ENCODE measurements around the gene TBC1D22A. TPM values are rescaled to one million over a fixed set of nuclear protein-coding genes. Genes with fewer than 3 reads are reported as not detected.

Gene TBC1D22A
- total RNA-seq, 1 donor from 2014 or later, result 18.9 TPM

DNA sequence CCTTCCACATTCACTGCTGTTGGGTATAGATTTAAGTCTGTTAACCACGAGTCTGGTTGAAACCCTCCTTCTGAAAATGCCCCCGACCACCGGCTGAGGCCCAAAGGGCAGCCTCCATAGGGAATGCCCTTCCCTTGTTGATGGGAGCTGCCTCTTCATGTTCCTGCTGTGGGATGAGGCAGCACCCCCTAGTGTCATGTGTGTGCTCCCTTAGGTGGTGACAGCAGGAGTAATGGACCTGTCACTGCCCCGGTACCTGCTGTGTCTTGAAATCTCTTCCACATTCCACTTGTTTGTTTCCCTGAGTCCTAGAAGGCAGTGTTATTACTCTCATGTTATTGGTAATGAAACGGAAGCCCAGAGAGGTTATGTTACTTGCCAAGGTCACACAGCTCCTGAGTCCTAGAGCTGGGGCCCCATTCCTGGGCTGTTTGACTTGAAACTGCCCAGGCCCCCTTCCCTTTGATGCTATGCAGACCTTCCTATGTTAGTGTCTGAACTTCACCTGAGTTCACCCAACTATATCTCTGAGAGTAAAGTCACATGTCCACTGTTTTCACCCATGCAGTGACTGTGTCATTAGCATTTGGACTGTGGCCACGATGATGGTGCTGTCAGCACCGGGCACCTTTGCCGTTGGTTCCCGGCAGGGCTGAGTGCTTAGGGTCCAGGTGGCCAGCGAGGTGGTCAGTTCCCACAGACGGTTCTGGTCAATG, 234.3 kb downstream of the TBC1D22A start:
- peaks cover 11% of the 10 kb centered on the region for H3K36me3 Mint-ChIP-seq (ENCODE audit: low read depth)
- no peak overlapping the region for H3K27ac Mint-ChIP-seq (ENCODE audit: unreplicated experiment)
- H3K4me1 Mint-ChIP-seq (ENCODE audit: low read depth), result peaks cover 10% of the 10 kb centered on the region
- H3K27me3 Mint-ChIP-seq (ENCODE audit: low read depth), result no peaks in the 10 kb centered on the region
- peak; percentile 47 for TF ChIP-seq CTCF (IDR thresholded peaks at IDR 0.05)
- no peak for DNase-seq (ENCODE audit: low spot score)
- H3K9me3 Mint-ChIP-seq (ENCODE audit: low read depth), result no peaks in the 10 kb centered on the region
- no peak overlapping the region for H3K4me3 Mint-ChIP-seq (ENCODE audit: unreplicated experiment)

DNA sequence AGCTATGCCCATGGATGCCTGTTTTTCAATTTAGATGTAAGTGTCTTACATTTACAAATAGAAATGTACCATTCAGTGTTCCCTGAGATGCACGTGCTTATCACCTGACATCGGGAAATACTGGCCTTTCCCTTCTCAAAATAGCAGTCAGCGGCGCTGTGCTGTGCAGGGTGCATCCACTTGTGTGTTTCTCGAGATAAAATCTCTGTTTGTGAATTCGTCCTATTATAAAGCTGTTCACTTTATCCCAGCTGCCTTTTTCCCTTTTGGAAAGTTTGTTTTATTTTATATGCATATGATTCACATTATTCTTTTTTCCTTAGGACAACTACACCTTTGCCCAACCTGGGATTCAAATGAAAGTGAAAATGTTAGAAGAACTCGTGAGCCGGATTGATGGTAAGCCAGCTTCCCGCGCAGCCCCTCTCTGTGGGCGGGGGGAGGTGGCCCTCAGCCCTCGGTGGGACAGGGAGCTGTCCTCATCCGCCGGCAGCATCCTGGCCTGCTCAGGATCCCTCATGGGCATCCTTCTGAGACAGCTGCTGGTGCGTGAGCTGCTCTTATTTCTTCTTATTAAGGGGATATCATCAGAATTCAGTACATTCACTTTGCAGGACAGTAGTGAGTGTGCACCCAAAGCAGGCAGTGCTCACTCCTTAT, 235.0 kb downstream of the TBC1D22A start:
- no peak for TF ChIP-seq CTCF (IDR thresholded peaks at IDR 0.05)
- peaks cover 10% of the 10 kb centered on the region for H3K4me1 Mint-ChIP-seq (ENCODE audit: low read depth)
- H3K27me3 Mint-ChIP-seq (ENCODE audit: low read depth), result no peaks in the 10 kb centered on the region
- no peak overlapping the region for H3K27ac Mint-ChIP-seq (ENCODE audit: unreplicated experiment)
- H3K4me3 Mint-ChIP-seq (ENCODE audit: unreplicated experiment), result no peak overlapping the region
- no peaks in the 10 kb centered on the region for H3K9me3 Mint-ChIP-seq (ENCODE audit: low read depth)
- H3K36me3 Mint-ChIP-seq (ENCODE audit: low read depth), result peaks cover 11% of the 10 kb centered on the region
- DNase-seq (ENCODE audit: low spot score), result no peak

DNA sequence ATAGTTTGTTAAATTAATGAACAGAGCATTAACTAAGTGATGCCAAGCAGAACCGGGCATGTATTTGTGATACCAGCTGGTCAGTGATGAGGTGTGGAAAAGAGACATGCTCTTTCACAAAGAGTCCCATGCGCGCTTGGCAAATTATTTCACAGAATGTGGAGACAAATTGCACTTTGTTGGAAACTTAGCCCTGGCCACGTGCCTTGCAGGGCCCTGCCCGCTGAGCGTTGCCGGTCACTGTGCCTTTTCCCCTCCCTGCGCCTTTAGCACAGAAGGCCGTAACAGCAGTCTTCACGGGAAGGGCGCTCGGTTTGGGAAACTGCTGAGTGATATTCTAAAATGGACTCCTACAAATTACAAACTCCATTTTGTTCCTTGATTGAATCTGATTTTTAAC, 235.9 kb downstream of the TBC1D22A start:
- H3K9me3 Mint-ChIP-seq (ENCODE audit: low read depth), result no peaks in the 10 kb centered on the region
- H3K36me3 Mint-ChIP-seq (ENCODE audit: low read depth), result peaks cover 11% of the 10 kb centered on the region
- no peak for TF ChIP-seq CTCF (IDR thresholded peaks at IDR 0.05)
- H3K27me3 Mint-ChIP-seq (ENCODE audit: low read depth), result no peaks in the 10 kb centered on the region
- no peak for DNase-seq (ENCODE audit: low spot score)
- H3K4me1 Mint-ChIP-seq (ENCODE audit: low read depth), result peaks cover 10% of the 10 kb centered on the region
- H3K27ac Mint-ChIP-seq (ENCODE audit: unreplicated experiment), result no peak overlapping the region
- H3K4me3 Mint-ChIP-seq (ENCODE audit: unreplicated experiment), result no peak overlapping the region

GRCh38 chr22:47000256-47000655, 237.8 kb downstream of the TBC1D22A start:
- Mint-ChIP-seq H3K4me1 (ENCODE audit: low read depth) (peaks cover 10% of the 10 kb centered on the region), H3K27ac (ENCODE audit: unreplicated experiment) (no peak overlapping the region), H3K27me3 (ENCODE audit: low read depth) (no peaks in the 10 kb centered on the region), H3K36me3 (ENCODE audit: low read depth) (peaks cover 11% of the 10 kb centered on the region), H3K4me3 (ENCODE audit: unreplicated experiment) (no peak overlapping the region), H3K9me3 (ENCODE audit: low read depth) (no peaks in the 10 kb centered on the region)
- DNase-seq (ENCODE audit: low spot score), result no peak
- no peak for TF ChIP-seq CTCF (IDR thresholded peaks at IDR 0.05)

- Mint-ChIP-seq H3K4me1 (ENCODE audit: low read depth) (peaks cover 10% of the 10 kb centered on the region), H3K9me3 (ENCODE audit: low read depth) (no peaks in the 10 kb centered on the region), H3K4me3 (ENCODE audit: unreplicated experiment) (no peak overlapping the region), H3K27me3 (ENCODE audit: low read depth) (no peaks in the 10 kb centered on the region), H3K27ac (ENCODE audit: unreplicated experiment) (no peak overlapping the region), H3K36me3 (ENCODE audit: low read depth) (peaks cover 11% of the 10 kb centered on the region)
- no peak for DNase-seq (ENCODE audit: low spot score)
- no peak for TF ChIP-seq CTCF (IDR thresholded peaks at IDR 0.05)
Observed at GRCh38 chr22:47000888-47001287, 238.4 kb downstream of the TBC1D22A start.
